Trophoblast cell (in vitro differentiated cells and primary cell): ENCODE data around the gene OBP2A.
"Not testable (repeated sequence)": the region's sequence is repeated elsewhere in the genome, so short reads cannot be mapped to it uniquely, and the experiment has no call there.

Source experiments
- DNase-seq, 2 donors: peaks; one replicate each; pipeline ENCODE4 v3.0.0-alpha.2; 2016
- H2AFZ ChIP-seq: 2 replicates; pipeline ENCODE4 v1.6.1; 2013; ENCODE audit warnings: low read length, moderate library complexity, mild to moderate bottlenecking; ENCODE audit not compliant: insufficient read depth, poor library complexity
- H2AK5ac ChIP-seq: 2 replicates; pipeline ENCODE4 v1.6.1; 2013; ENCODE audit warnings: mild to moderate bottlenecking, low read length
- H2BK120ac ChIP-seq: 2 replicates; pipeline ENCODE4 v1.6.1; 2013; ENCODE audit warnings: low read length, mild to moderate bottlenecking, moderate library complexity; ENCODE audit not compliant: insufficient read depth, poor library complexity
- H2BK12ac ChIP-seq: 2 replicates; pipeline ENCODE4 v1.6.1; 2013; ENCODE audit warnings: mild to moderate bottlenecking, low read length, moderate library complexity
- H2BK5ac ChIP-seq: 2 replicates; pipeline ENCODE4 v1.6.1; 2013; ENCODE audit warnings: low read length, low read depth, moderate library complexity, mild to moderate bottlenecking; ENCODE audit not compliant: poor library complexity
- H3K14ac ChIP-seq: 2 replicates; pipeline ENCODE4 v1.6.1; 2013; ENCODE audit warnings: mild to moderate bottlenecking, low read length
- H3K18ac ChIP-seq: 2 replicates; pipeline ENCODE4 v1.6.1; 2013; ENCODE audit warnings: mild to moderate bottlenecking, low read length
- H3K23ac ChIP-seq: 2 replicates; pipeline ENCODE4 v1.6.1; 2013; ENCODE audit warnings: low read length
- H3K27ac ChIP-seq: 2 replicates; pipeline ENCODE4 v1.5.1; 2013; ENCODE audit warnings: low read depth, mild to moderate bottlenecking, inconsistent platforms, low read length, moderate library complexity
- H3K27me3 ChIP-seq: 2 replicates; pipeline ENCODE4 v1.6.1; 2013; ENCODE audit warnings: inconsistent platforms, mild to moderate bottlenecking, low read length, moderate library complexity; ENCODE audit not compliant: insufficient read depth
- H3K36me3 ChIP-seq, 2 experiments: 1 replicate in 1 of 2; 2 replicates in 1 of 2; pipeline ENCODE4 v1.6.1; 2013; ENCODE audit warnings: low read length in 2 of 2, mild to moderate bottlenecking in 2 of 2, moderate library complexity in 1 of 2; ENCODE audit not compliant: insufficient read depth in 2 of 2, control insufficient read depth in 1 of 2
- H3K4ac ChIP-seq: 2 replicates; pipeline ENCODE4 v1.6.1; 2013; ENCODE audit warnings: low read depth, mild to moderate bottlenecking, low read length, moderate library complexity
- H3K4me1 ChIP-seq, 2 experiments: 1 replicate in 1 of 2; 2 replicates in 1 of 2; pipeline ENCODE4 v1.6.1; 2013; ENCODE audit warnings: low read length in 2 of 2, mild to moderate bottlenecking in 2 of 2, moderate library complexity in 1 of 2; ENCODE audit not compliant: insufficient read depth in 2 of 2, control insufficient read depth in 1 of 2
- H3K4me2 ChIP-seq: 2 replicates; pipeline ENCODE4 v1.6.1; 2013; ENCODE audit warnings: inconsistent platforms, mild to moderate bottlenecking, low read length, moderate library complexity
- H3K4me3 ChIP-seq: 2 replicates; pipeline ENCODE4 v1.5.1; 2013; ENCODE audit warnings: mild to moderate bottlenecking, low read depth, low read length, inconsistent platforms
- H3K79me1 ChIP-seq: one replicate; pipeline ENCODE4 v1.6.1; 2013; ENCODE audit warnings: low read length
- H3K79me2 ChIP-seq: 2 replicates; pipeline ENCODE4 v1.6.1; 2013; ENCODE audit warnings: low read length, mild to moderate bottlenecking; ENCODE audit not compliant: control insufficient read depth, insufficient read depth, poor library complexity
- H3K9ac ChIP-seq: 2 replicates; pipeline ENCODE4 v1.6.1; 2013; ENCODE audit warnings: mild to moderate bottlenecking, low read length
- H3K9me3 ChIP-seq: 2 replicates; pipeline ENCODE4 v1.6.1; 2013; ENCODE audit warnings: low read depth, mild to moderate bottlenecking, control low read depth, inconsistent platforms, low read length; ENCODE audit not compliant: insufficient read depth
- H4K12ac ChIP-seq: 2 replicates; pipeline ENCODE4 v1.6.1; 2013; ENCODE audit warnings: low read depth, mild to moderate bottlenecking, low read length, moderate library complexity
- H4K8ac ChIP-seq: 2 replicates; pipeline ENCODE4 v1.6.1; 2013; ENCODE audit warnings: low read depth, mild to moderate bottlenecking, low read length, moderate library complexity
- H4K91ac ChIP-seq: one replicate; pipeline ENCODE4 v1.6.1; 2013; ENCODE audit warnings: low read depth, mild to moderate bottlenecking, low read length, moderate library complexity
- WGBS: extraction: QIAGEN DNeasy Blood & Tissue Kit; methylation state at CpG from one replicate; pipeline ENCODE4 v1.1.7; 2013; ENCODE audit warnings: missing lambda C conversion rate; ENCODE audit not compliant: insufficient read length, insufficient coverage; ENCODE audit errors: extremely low coverage; 5-methylcytosine and 5-hydroxymethylcytosine counted together

The OBP2A gene

DNA sequence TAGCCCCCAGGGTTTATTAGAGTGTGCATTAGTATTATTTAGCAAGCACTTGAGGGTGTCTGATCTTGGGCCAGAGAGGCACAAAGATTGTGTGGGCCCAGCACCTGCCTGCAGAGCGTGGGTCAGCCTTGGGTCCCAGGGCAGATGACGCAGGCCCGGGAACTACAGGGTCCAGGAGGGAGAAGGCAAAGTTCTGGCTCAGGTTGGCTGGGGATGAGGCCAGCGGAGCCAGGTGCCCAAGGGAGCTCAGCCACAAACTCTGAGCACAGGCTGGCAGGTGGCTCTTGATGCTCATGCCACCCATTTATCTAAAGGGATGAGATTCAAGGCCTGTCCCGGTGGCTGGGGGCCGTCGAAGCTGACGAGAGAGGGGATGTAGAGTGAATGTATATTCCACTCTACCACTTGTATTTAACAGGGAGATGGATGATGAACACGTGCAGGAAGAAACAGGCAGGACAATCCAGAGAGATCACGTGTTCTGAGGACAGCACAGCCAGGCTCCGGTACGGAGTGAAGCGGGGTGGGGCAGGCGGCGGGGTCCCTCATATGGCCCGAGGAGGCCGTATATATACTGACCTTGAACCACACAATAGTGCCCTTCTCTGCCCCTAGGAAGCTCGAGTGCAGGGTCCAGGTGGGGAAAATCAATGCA lies 818 bp upstream of the OBP2A start:
- peak overlapping the region; percentile 9 for H2BK12ac ChIP-seq
- H3K36me3 ChIP-seq, result no peaks in the 10 kb centered on the region
- H3K4me1 ChIP-seq, result peaks cover 7% of the 10 kb centered on the region in 2 experiments
- H2BK120ac ChIP-seq, result no peak overlapping the region
- H3K79me2 ChIP-seq, result peaks cover 4% of the 10 kb centered on the region
- H3K27ac ChIP-seq, result no peak overlapping the region
- H3K4ac ChIP-seq, result no peak overlapping the region
- no peak overlapping the region for H2AFZ ChIP-seq
- no peaks in the 10 kb centered on the region for H3K9me3 ChIP-seq
- peak overlapping the region; percentile 3 for H4K91ac ChIP-seq
- no peak overlapping the region for H3K14ac ChIP-seq
- DNase-seq, result no peak
- H2AK5ac ChIP-seq, result peak overlapping the region; percentile 6
- H3K4me3 ChIP-seq, result no peak overlapping the region
- H3K23ac ChIP-seq, result no peak overlapping the region
- no CpG with 5 or more reads among the region's 18 CpGs for WGBS
- no peaks in the 10 kb centered on the region for H3K27me3 ChIP-seq
- H3K79me1 ChIP-seq, result peaks cover 11% of the 10 kb centered on the region
- no peak overlapping the region for H3K4me2 ChIP-seq
- H2BK5ac ChIP-seq, result no peak overlapping the region
- peak overlapping the region; percentile 3 for H3K18ac ChIP-seq
- no peak overlapping the region for H3K9ac ChIP-seq
- no peak overlapping the region for H4K12ac ChIP-seq
- H4K8ac ChIP-seq, result no peak overlapping the region

DNA sequence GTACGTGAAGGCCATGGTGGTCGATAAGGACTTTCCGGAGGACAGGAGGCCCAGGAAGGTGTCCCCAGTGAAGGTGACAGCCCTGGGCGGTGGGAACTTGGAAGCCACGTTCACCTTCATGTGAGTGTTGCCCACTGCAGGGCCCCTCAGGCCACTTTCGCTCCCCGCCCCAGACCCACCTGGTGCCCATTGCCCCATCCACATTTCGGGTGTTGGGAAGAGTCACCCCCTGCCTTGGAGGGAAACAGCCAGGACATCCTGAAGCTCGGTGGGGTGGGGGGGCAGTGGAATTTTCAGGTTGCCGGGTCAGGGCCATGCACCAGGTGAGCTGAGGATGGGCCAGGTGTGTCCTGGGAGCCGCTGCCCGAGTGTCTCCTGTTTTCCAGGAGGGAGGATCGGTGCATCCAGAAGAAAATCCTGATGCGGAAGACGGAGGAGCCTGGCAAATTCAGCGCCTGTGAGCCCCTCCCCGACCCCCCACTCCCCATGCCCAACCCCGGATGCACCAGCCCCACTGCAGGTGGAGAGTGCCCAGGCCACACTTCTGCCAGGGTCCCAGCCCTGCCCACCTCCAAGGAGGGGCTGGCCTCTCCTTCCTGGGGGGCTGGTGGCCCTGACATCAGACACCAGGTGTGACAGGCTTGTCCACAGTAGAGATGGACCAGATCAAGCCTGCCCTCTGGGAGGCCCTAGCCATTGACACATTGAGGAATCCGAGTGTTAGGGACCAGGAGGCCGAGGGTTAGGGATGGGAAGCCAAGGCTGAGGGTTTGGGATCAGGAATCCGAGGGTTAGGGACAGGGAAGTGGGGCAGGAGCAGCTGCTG lies 1.1 kb downstream of the OBP2A start:
- H3K27me3 ChIP-seq, H3K36me3 ChIP-seq, H3K4me2 ChIP-seq, H2AK5ac ChIP-seq, H2BK120ac ChIP-seq, H3K9me3 ChIP-seq, H3K23ac ChIP-seq, H3K4ac ChIP-seq, DNase-seq, H4K91ac ChIP-seq, H2BK12ac ChIP-seq, H3K4me1 ChIP-seq, H3K18ac ChIP-seq, H2BK5ac ChIP-seq, H3K14ac ChIP-seq, H3K27ac ChIP-seq, H3K4me3 ChIP-seq, H4K8ac ChIP-seq, H3K79me2 ChIP-seq, H4K12ac ChIP-seq, H3K9ac ChIP-seq, H2AFZ ChIP-seq: not testable (repeated sequence)
- WGBS, result no CpG with 5 or more reads among the region's 21 CpGs
- peaks cover 11% of the 10 kb centered on the region for H3K79me1 ChIP-seq

GRCh38 chr9:135547756-135548736 lies 2.1 kb downstream of the OBP2A start:
- Histone ChIP-seq H2BK120ac (no peak overlapping the region), H3K4me1 (peaks cover 5% of the 10 kb centered on the region in 2 experiments), H3K27me3 (no peaks in the 10 kb centered on the region), H4K8ac (no peak overlapping the region), H2BK5ac (no peak overlapping the region), H3K36me3 (no peaks in the 10 kb centered on the region), H3K18ac (no peak overlapping the region), H3K79me1 (peaks cover 9% of the 10 kb centered on the region), H2AK5ac (peak overlapping the region; percentile 47), H3K9me3 (no peaks in the 10 kb centered on the region), H3K23ac (no peak overlapping the region), H3K27ac (no peak overlapping the region), H3K9ac (no peak overlapping the region), H2BK12ac (peak overlapping the region; percentile 43), H3K4me2 (no peak overlapping the region), H3K79me2 (peaks cover 4% of the 10 kb centered on the region), H3K14ac (no peak overlapping the region), H3K4ac (no peak overlapping the region), H3K4me3 (no peak overlapping the region), H4K91ac (no peak overlapping the region), H4K12ac (no peak overlapping the region), H2AFZ (no peak overlapping the region)
- no peak for DNase-seq
- WGBS, result no CpG with 5 or more reads among the region's 28 CpGs
